Right ventricle myocardium superior (tissue), 1 donor: Measurements from ENCODE around the gene HMCN2. TPM values are rescaled to one million over a fixed set of nuclear protein-coding genes. Genes with fewer than 3 reads are reported as not detected.
A peak's percentile ranks its signal among the peaks of the same experiment; 100 is the strongest.
"Not testable (repeated sequence)": the region's sequence is repeated elsewhere in the genome, so short reads cannot be mapped to it uniquely, and the experiment has no call there.

Experiments
- ATAC-seq: fragments of 200-7000 bp; cut with Tn5 transposase; one replicate; pipeline ENCODE4 v1.9.1; 2020; ENCODE audit warnings: mild to moderate bottlenecking; ENCODE audit not compliant: poor library complexity
- DNase-seq: peaks from one replicate; pipeline ENCODE4 v3.0.0-alpha.2; 2020
- intact Hi-C: fragments of 100-400 bp; cut with DNase I; formaldehyde crosslinking; loops from one replicate; pipeline ENCODE4 v1.11.2; 2022
- total RNA-seq: library from RNA; stranded (reverse); fragmentation: NEBNext Ultra II Directional; extraction: Animal tissue kit (Norgen Biotek cat#: 25700); gene quantifications from one replicate; pipeline ENCODE4 v1.2.1, GENCODE V29; 2021
- donor health status: DM: no; HTN: yes; CAD: no; lungs with severe emphysema.

The HMCN2 gene
- total RNA-seq, 1 donor from 2014 or later: 5.2 TPM

- ATAC-seq (no peak), DNase-seq (no peak)
- intact Hi-C loops: no loop called here
Measured at GRCh38 chr9:130425741-130426466, 160.3 kb downstream of the HMCN2 start.

- intact Hi-C loops: no loop called here
- ATAC-seq (no peak), DNase-seq (no peak)
Measured at GRCh38 chr9:130426467-130426773, 160.9 kb downstream of the HMCN2 start.

GRCh38 chr9:130426883-130427282 lies 161.3 kb downstream of the HMCN2 start:
- intact Hi-C loops: no loop called here
- peak; percentile 62 for DNase-seq

GRCh38 chr9:130427326-130427725 lies 161.8 kb downstream of the HMCN2 start:
- ATAC-seq (no peak), DNase-seq (no peak)
- intact Hi-C loops: no loop called here

More at GRCh38 chr9:130426883-130427282, 161.3 kb downstream of the HMCN2 start:
- peak; percentile 19 for ATAC-seq

- ATAC-seq (no peak), DNase-seq (no peak)
- intact Hi-C loops: no loop called here
Measured at GRCh38 chr9:130428086-130428665, 162.6 kb downstream of the HMCN2 start.

- ATAC-seq (no peak), DNase-seq (no peak)
- intact Hi-C loops: no loop called here
Measured at GRCh38 chr9:130429381-130429780, 163.8 kb downstream of the HMCN2 start.

- DNase-seq (no peak), ATAC-seq (no peak)
- intact Hi-C loops: no loop called here
Measured at GRCh38 chr9:130429831-130430230, 164.3 kb downstream of the HMCN2 start.

- intact Hi-C loops: no loop called here
- ATAC-seq (no peak), DNase-seq (no peak)
Measured at GRCh38 chr9:130430232-130430631, 164.7 kb downstream of the HMCN2 start.

GRCh38 chr9:130430734-130431535 lies 165.4 kb downstream of the HMCN2 start:
- intact Hi-C loops: no loop called here
- ATAC-seq: no peak
- no peak for DNase-seq

GRCh38 chr9:130431536-130432303 lies 166.2 kb downstream of the HMCN2 start:
- no peak for DNase-seq
- ATAC-seq: no peak
- intact Hi-C loops: no loop called here

- no peak for DNase-seq
Measured at GRCh38 chr9:130432362-130432761, 166.8 kb downstream of the HMCN2 start.

GRCh38 chr9:130432796-130433167 lies 167.2 kb downstream of the HMCN2 start:
- intact Hi-C loops: no loop called here
- ATAC-seq (peak; percentile 7), DNase-seq (no peak)

More at GRCh38 chr9:130432362-130432761, 166.8 kb downstream of the HMCN2 start:
- intact Hi-C loops: no loop called here
- no peak for ATAC-seq

GRCh38 chr9:130433168-130433946 lies 167.8 kb downstream of the HMCN2 start:
- intact Hi-C loops: no loop called here
- DNase-seq (peak; percentile 60), ATAC-seq (peak; percentile 86)

- DNase-seq (no peak), ATAC-seq (no peak)
- intact Hi-C loops: no loop called here
Measured at GRCh38 chr9:130433947-130434262, 168.3 kb downstream of the HMCN2 start.

- ATAC-seq, DNase-seq, intact Hi-C loops: not testable (repeated sequence)
Measured at GRCh38 chr9:130434656-130435055, 169.1 kb downstream of the HMCN2 start.

- no peak for ATAC-seq
Measured at GRCh38 chr9:130437011-130437789, 171.6 kb downstream of the HMCN2 start.

GRCh38 chr9:130438382-130438981 lies 172.9 kb downstream of the HMCN2 start:
- DNase-seq (no peak), ATAC-seq (no peak)
- intact Hi-C loops: no loop called here

More at GRCh38 chr9:130437011-130437789, 171.6 kb downstream of the HMCN2 start:
- DNase-seq: no peak
- intact Hi-C loops: no loop called here
